ENCODE data around the gene C16orf90.
"Not testable (repeated sequence)": the region's sequence is repeated elsewhere in the genome, so short reads cannot be mapped to it uniquely, and the experiment has no call there.

Gene C16orf90

GRCh38 chr16:3475604-3476375 lies 19.5 kb downstream of the C16orf90 start:
- no peak for TF ChIP-seq CTCF (IDR thresholded peaks at IDR 0.05; ENCODE audit: control extremely low read depth, extremely low read depth, low read depth, missing control alignments)
- ChIA-PET CTCF (no interaction called here), POLR2A (interaction anchor here (0.5 kb wide), 1 partner anchor 14 kb away, joined by 3 read pairs; no protein-coding TSS in a partner anchor)
- no peak for DNase-seq (ENCODE audit: extremely low spot score)

GRCh38 chr16:3474870-3475269 lies 20.4 kb downstream of the C16orf90 start:
- CTCF ChIA-PET; POLR2A ChIA-PET; DNase-seq (ENCODE audit: extremely low spot score): not testable (repeated sequence)

GRCh38 chr16:3474136-3474779 lies 21.0 kb downstream of the C16orf90 start:
- ChIA-PET POLR2A (no interaction called here), CTCF (interaction anchor here (0.9 kb wide), 1 partner anchor 17 kb away, joined by 4 read pairs; no protein-coding TSS in a partner anchor)
- no peak for TF ChIP-seq CTCF (IDR thresholded peaks at IDR 0.05; ENCODE audit: control extremely low read depth, extremely low read depth, low read depth, missing control alignments)
- no peak for DNase-seq (ENCODE audit: extremely low spot score)

- CTCF ChIA-PET, result interaction anchor here (0.9 kb wide), 1 partner anchor 17 kb away, joined by 4 read pairs; no protein-coding TSS in a partner anchor
- DNase-seq (ENCODE audit: extremely low spot score); POLR2A ChIA-PET: not testable (repeated sequence)
These were observed 21.7 kb downstream of the C16orf90 start for GRCh38 chr16:3473596-3473943.

GRCh38 chr16:3472878-3473595 lies 22.3 kb downstream of the C16orf90 start:
- TF ChIP-seq CTCF (IDR thresholded peaks at IDR 0.05; ENCODE audit: control extremely low read depth, extremely low read depth, low read depth, missing control alignments), result no peak
- CTCF ChIA-PET, result no interaction called here
- no peak for DNase-seq (ENCODE audit: extremely low spot score)
- POLR2A ChIA-PET, result no interaction called here

- no peak for TF ChIP-seq CTCF (IDR thresholded peaks at IDR 0.05; ENCODE audit: control extremely low read depth, extremely low read depth, low read depth, missing control alignments)
- DNase-seq (ENCODE audit: extremely low spot score), result no peak
- ChIA-PET CTCF (no interaction called here), POLR2A (no interaction called here)
These were observed 23.6 kb downstream of the C16orf90 start for GRCh38 chr16:3471518-3472176.

GRCh38 chr16:3470723-3471122 lies 24.6 kb downstream of the C16orf90 start:
- POLR2A ChIA-PET, result no interaction called here
- CTCF ChIA-PET, result no interaction called here

More at GRCh38 chr16:3470723-3471122, 24.6 kb downstream of the C16orf90 start:
- no peak for TF ChIP-seq CTCF (IDR thresholded peaks at IDR 0.05; ENCODE audit: control extremely low read depth, extremely low read depth, low read depth, missing control alignments)
- no peak for DNase-seq (ENCODE audit: extremely low spot score)
